ENCODE data around the gene TCF7L2. TPM values are rescaled to one million over a fixed set of nuclear protein-coding genes. Genes with fewer than 3 reads are reported as not detected.
A peak's percentile ranks its signal among the peaks of the same experiment; 100 is the strongest.

The TCF7L2 gene
- total and polyA plus RNA-seq, 4 donors = 9.1 to 32.3 (median 21.4) TPM

GRCh38 chr10:112950714-112951358 is 789 bp downstream of the TCF7L2 start:
- TF ChIP-seq, protein P1, sequence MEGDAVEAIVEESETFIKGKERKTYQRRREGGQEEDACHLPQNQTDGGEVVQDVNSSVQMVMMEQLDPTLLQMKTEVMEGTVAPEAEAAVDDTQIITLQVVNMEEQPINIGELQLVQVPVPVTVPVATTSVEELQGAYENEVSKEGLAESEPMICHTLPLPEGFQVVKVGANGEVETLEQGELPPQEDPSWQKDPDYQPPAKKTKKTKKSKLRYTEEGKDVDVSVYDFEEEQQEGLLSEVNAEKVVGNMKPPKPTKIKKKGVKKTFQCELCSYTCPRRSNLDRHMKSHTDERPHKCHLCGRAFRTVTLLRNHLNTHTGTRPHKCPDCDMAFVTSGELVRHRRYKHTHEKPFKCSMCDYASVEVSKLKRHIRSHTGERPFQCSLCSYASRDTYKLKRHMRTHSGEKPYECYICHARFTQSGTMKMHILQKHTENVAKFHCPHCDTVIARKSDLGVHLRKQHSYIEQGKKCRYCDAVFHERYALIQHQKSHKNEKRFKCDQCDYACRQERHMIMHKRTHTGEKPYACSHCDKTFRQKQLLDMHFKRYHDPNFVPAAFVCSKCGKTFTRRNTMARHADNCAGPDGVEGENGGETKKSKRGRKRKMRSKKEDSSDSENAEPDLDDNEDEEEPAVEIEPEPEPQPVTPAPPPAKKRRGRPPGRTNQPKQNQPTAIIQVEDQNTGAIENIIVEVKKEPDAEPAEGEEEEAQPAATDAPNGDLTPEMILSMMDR (IDR thresholded peaks at IDR 0.05; ENCODE audit: control extremely low read depth, extremely low read depth) = no peak
- H3K4me1 ChIP-seq (ENCODE audit: control insufficient read depth in 5 of 5, insufficient read depth in 5 of 5, low read length in 5 of 5) = peaks cover 3 to 46% (median 22%) of the 10 kb centered on the region in 5 donors
- peak; percentile 52 to 74 (median 67) for DNase-seq
- peak overlapping the region; percentile 88 for H3K4me3 ChIP-seq
- H3K9me3 ChIP-seq (ENCODE audit: control insufficient read depth in 4 of 4, insufficient read depth in 3 of 4, low read length in 3 of 4) = no peaks in the 10 kb centered on the region
- 1% methylated on average over 41 to 56 of the region's 56 CpGs for WGBS, 2 donors
- peak overlapping the region; percentile 91 to 96 for H3K27ac ChIP-seq (ENCODE audit: low read depth in 1 of 2, low read length in 1 of 2)
- no peaks in the 10 kb centered on the region for H3K27me3 ChIP-seq (ENCODE audit: control insufficient read depth in 3 of 3, insufficient read depth in 3 of 3, low read length in 2 of 3)
- H3K9ac ChIP-seq (ENCODE audit: insufficient read depth in 1 of 2, low read length in 2 of 2) = peak overlapping the region; percentile 39 to 89
- H3K36me3 ChIP-seq (ENCODE audit: control insufficient read depth in 4 of 4, insufficient read depth in 4 of 4, low read length in 4 of 4) = no peaks in the 10 kb centered on the region
- ATAC-seq (ENCODE audit: insufficient read depth, low FRiP score) = no peak

- peaks cover 2 to 46% (median 27%) of the 10 kb centered on the region in 5 donors for H3K4me1 ChIP-seq (ENCODE audit: control insufficient read depth in 5 of 5, insufficient read depth in 5 of 5, low read length in 5 of 5)
- peak overlapping the region; percentile 66 to 96 for H3K9ac ChIP-seq (ENCODE audit: insufficient read depth in 1 of 2, low read length in 2 of 2)
- H3K9me3 ChIP-seq (ENCODE audit: control insufficient read depth in 4 of 4, insufficient read depth in 3 of 4, low read length in 3 of 4) = no peaks in the 10 kb centered on the region
- 1% methylated on average over 37 to 64 of the region's 65 CpGs for WGBS, 2 donors
- DNase-seq = peak; percentile 84 to 91 (median 90)
- H3K36me3 ChIP-seq (ENCODE audit: control insufficient read depth in 4 of 4, insufficient read depth in 4 of 4, low read length in 4 of 4) = peaks cover 0 to 1% (median 0%) of the 10 kb centered on the region in 4 donors
- peak; percentile 30 for ATAC-seq (ENCODE audit: insufficient read depth, low FRiP score)
- no peaks in the 10 kb centered on the region for H3K27me3 ChIP-seq (ENCODE audit: control insufficient read depth in 3 of 3, insufficient read depth in 3 of 3, low read length in 2 of 3)
- peak overlapping the region; percentile 88 for H3K4me3 ChIP-seq
- TF ChIP-seq, protein P1 (IDR thresholded peaks at IDR 0.05; ENCODE audit: control extremely low read depth, extremely low read depth) = no peak
- peak overlapping the region; percentile 91 to 96 for H3K27ac ChIP-seq (ENCODE audit: low read depth in 1 of 2, low read length in 1 of 2)
These were observed 1.6 kb downstream of the TCF7L2 start for GRCh38 chr10:112951359-112952281.

- DNase-seq (peak in 2 of 3 donors; percentile 50 to 58), ATAC-seq (ENCODE audit: insufficient read depth, low FRiP score) (peak; percentile 21)
- Histone ChIP-seq H3K36me3 (ENCODE audit: control insufficient read depth in 4 of 4, insufficient read depth in 4 of 4, low read length in 4 of 4) (peaks cover 0 to 4% (median 0%) of the 10 kb centered on the region in 4 donors), H3K9me3 (ENCODE audit: control insufficient read depth in 4 of 4, insufficient read depth in 3 of 4, low read length in 3 of 4) (no peaks in the 10 kb centered on the region), H3K27ac (ENCODE audit: low read depth in 1 of 2, low read length in 1 of 2) (peak overlapping the region; percentile 79 to 87), H3K27me3 (ENCODE audit: control insufficient read depth in 3 of 3, insufficient read depth in 3 of 3, low read length in 2 of 3) (no peaks in the 10 kb centered on the region), H3K4me1 (ENCODE audit: control insufficient read depth in 5 of 5, insufficient read depth in 5 of 5, low read length in 5 of 5) (peaks cover 0 to 52% (median 33%) of the 10 kb centered on the region in 5 donors), H3K9ac (ENCODE audit: insufficient read depth in 1 of 2, low read length in 2 of 2) (peak overlapping the region; percentile 66 to 96), H3K4me3 (peak overlapping the region; percentile 72)
- TF ChIP-seq, protein P1 (IDR thresholded peaks at IDR 0.05; ENCODE audit: control extremely low read depth, extremely low read depth) = no peak
- 3 to 5% methylated on average over 47 to 59 of the region's 59 CpGs for WGBS, 2 donors
These were observed 2.5 kb downstream of the TCF7L2 start for GRCh38 chr10:112952282-112953173.
